Suprapubic skin (tissue), 4 donors: ENCODE data around the gene CASP3. TPM values are rescaled to one million over a fixed set of nuclear protein-coding genes. Genes with fewer than 3 reads are reported as not detected.

Experiments used
- DNase-seq, 2 donors: peaks; one replicate each; pipeline ENCODE4 v3.0.0-alpha.2; 2019; ENCODE audit warnings: low spot score in 2 of 2
- H3K27ac ChIP-seq: fragments of 200-600 bp; sonication (generic); one replicate; pipeline ENCODE4 v1.5.1; 2019
- H3K27me3 ChIP-seq: fragments of 200-600 bp; sonication (generic); one replicate; pipeline ENCODE4 v1.5.1; 2019
- H3K36me3 ChIP-seq: fragments of 200-600 bp; sonication (generic); one replicate; pipeline ENCODE4 v1.5.1; 2019
- H3K4me1 ChIP-seq: fragments of 200-600 bp; sonication (generic); one replicate; pipeline ENCODE4 v1.5.1; 2019
- H3K4me3 ChIP-seq: fragments of 200-600 bp; sonication (generic); one replicate; pipeline ENCODE4 v1.5.1; 2019; ENCODE audit warnings: mild to moderate bottlenecking
- H3K9me3 ChIP-seq: fragments of 200-600 bp; sonication (generic); one replicate; pipeline ENCODE4 v1.5.1; 2019
- CTCF ChIP-seq, 2 donors: fragments of 200-600 bp in 1 of 2; fragments of 450-650 bp in 1 of 2; sonication (generic) in 1 of 2; IDR thresholded peaks; one replicate each; pipeline ENCODE4 v1.5.1; 2016 to 2019; ENCODE audit warnings: antibody characterized with exemption in 2 of 2, mild to moderate bottlenecking in 1 of 2, moderate library complexity in 1 of 2
- EP300 ChIP-seq: sonication (generic); formaldehyde crosslinking; IDR thresholded peaks from one replicate; pipeline ENCODE4 v1.6.1; 2017; ENCODE audit warnings: antibody characterized with exemption
- POLR2A ChIP-seq, 2 donors: fragments of 450-650 bp; IDR thresholded peaks; one replicate each; pipeline ENCODE4 v1.6.1; 2017; ENCODE audit warnings: antibody characterized with exemption in 2 of 2, mild to moderate bottlenecking in 2 of 2, moderate library complexity in 2 of 2
- POLR2AphosphoS5 ChIP-seq, 3 donors: sonication (generic); formaldehyde crosslinking; IDR thresholded peaks; one replicate each; pipeline ENCODE4 v1.6.1; 2017; ENCODE audit warnings: antibody characterized with exemption in 3 of 3
- WGBS: methylation state at CpG from one replicate; pipeline ENCODE4 v1.1.5; 2018; 5-methylcytosine and 5-hydroxymethylcytosine counted together
- total RNA-seq, 4 donors: library from RNA; depleted of rRNA; stranded (reverse); fragments of >200 nt; gene quantifications; one replicate each; pipeline ENCODE4 v1.1.0, GENCODE V29; 2016

Gene CASP3
- total RNA-seq, 4 donors from 2014 or later: 13.4 to 16.6 (median 15.0) TPM

DNA sequence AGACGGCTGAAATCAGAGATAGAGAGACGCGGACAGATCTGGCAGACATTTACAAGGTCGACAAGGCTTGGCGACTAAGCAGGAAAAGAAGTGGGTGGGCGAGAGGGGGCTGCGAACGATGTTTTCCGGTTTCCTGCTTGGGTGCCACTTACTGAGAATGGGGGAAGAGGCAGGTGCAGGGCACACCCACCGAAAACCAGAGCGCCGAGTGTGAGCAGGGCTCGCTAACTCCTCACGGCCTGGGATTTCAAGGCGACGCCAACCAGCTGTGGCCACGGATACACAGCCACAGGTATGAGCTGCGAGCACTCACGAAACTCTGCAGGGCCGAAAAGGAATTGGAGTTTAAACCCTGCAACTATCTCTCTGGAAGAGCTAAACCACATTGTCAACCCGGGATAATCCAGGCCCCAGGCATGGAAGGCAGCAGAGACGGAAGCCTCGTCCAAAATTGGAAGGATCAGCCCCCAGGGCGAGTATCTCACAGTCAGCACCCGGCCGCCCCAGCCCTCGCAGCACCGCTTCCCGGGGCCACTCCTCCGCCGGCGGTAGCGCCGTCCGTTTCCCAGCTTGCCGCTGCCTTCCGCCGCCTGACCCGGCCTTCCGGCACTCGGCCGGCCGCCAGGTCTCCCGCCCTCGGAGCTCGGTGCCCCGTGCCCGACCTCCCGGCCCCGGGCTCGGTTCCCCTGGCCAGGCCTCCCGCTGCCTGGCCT lies 778 bp downstream of the CASP3 start:
- TF ChIP-seq POLR2A (IDR thresholded peaks at IDR 0.05) (no peak), POLR2AphosphoS5 (IDR thresholded peaks at IDR 0.05) (peak in 1 of 3 donors; percentile 55), CTCF (IDR thresholded peaks at IDR 0.05) (no peak), EP300 (no peak)
- H3K4me3 ChIP-seq: peak overlapping the region; percentile 99
- H3K36me3 ChIP-seq: peaks cover 8% of the 10 kb centered on the region
- no peaks in the 10 kb centered on the region for H3K9me3 ChIP-seq
- peaks cover 45% of the 10 kb centered on the region for H3K4me1 ChIP-seq
- DNase-seq: peak; percentile 87
- H3K27me3 ChIP-seq: no peaks in the 10 kb centered on the region
- 1% methylated on average over 45 of the region's 52 CpGs for WGBS
- H3K27ac ChIP-seq: peak overlapping the region; percentile 96

- 8% methylated on average over 6 of the region's 6 CpGs for WGBS
- Histone ChIP-seq H3K4me1 (peaks cover 45% of the 10 kb centered on the region), H3K27ac (peak overlapping the region; percentile 96), H3K4me3 (peak overlapping the region; percentile 99), H3K27me3 (no peaks in the 10 kb centered on the region), H3K9me3 (no peaks in the 10 kb centered on the region), H3K36me3 (peaks cover 8% of the 10 kb centered on the region)
- no peak for DNase-seq
- no peak for TF ChIP-seq POLR2A (IDR thresholded peaks at IDR 0.05)
- no peak for TF ChIP-seq CTCF (IDR thresholded peaks at IDR 0.05)
- TF ChIP-seq EP300: no peak
- TF ChIP-seq POLR2AphosphoS5 (IDR thresholded peaks at IDR 0.05): no peak
Measured at GRCh38 chr4:184648054-184648312, 1.3 kb downstream of the CASP3 start.

DNA sequence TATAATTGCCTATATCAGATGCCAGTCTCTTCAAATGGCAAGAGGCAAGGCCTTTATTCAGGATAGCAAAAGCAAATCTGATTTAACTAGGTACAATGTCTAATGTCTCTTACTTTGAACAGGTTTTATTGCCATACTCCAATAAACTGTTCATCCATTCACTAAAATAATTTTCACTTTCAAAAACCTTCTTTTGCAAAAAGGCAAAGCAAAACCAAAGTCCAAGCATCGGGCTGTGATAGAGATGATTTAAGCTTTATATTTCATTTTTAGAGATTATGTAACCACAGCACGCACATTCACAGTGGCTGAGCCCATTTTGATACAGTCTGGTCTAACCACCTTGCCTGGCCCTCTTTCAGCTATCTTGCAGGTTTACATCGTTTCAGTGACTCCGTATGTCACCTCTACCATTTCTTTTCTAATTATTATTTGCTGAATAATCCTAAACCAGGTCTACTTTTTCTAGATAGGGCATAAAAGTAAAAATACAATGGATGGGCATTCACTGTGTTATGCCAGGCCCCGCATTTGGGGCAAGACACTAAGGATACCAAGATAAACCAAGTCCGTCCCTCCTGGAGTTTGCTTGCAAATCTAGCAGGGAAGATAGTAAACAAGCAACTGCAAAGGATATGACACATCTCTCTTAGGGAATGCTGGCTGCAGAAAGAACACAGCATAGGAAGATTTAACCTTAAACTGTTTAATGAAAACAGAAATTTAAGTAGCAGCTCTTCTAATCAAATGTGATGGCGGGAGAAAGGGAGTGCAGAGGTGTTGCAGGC lies 1.8 kb downstream of the CASP3 start:
- H3K27ac ChIP-seq: peak overlapping the region; percentile 96
- WGBS: 50% methylated on average over 7 of the region's 7 CpGs
- TF ChIP-seq EP300 (no peak), CTCF (IDR thresholded peaks at IDR 0.05) (no peak), POLR2A (IDR thresholded peaks at IDR 0.05) (no peak)
- no peaks in the 10 kb centered on the region for H3K9me3 ChIP-seq
- no peak for DNase-seq
- H3K4me3 ChIP-seq: peak overlapping the region; percentile 99
- H3K4me1 ChIP-seq: peaks cover 45% of the 10 kb centered on the region
- H3K27me3 ChIP-seq: no peaks in the 10 kb centered on the region
- peaks cover 8% of the 10 kb centered on the region for H3K36me3 ChIP-seq

DNA sequence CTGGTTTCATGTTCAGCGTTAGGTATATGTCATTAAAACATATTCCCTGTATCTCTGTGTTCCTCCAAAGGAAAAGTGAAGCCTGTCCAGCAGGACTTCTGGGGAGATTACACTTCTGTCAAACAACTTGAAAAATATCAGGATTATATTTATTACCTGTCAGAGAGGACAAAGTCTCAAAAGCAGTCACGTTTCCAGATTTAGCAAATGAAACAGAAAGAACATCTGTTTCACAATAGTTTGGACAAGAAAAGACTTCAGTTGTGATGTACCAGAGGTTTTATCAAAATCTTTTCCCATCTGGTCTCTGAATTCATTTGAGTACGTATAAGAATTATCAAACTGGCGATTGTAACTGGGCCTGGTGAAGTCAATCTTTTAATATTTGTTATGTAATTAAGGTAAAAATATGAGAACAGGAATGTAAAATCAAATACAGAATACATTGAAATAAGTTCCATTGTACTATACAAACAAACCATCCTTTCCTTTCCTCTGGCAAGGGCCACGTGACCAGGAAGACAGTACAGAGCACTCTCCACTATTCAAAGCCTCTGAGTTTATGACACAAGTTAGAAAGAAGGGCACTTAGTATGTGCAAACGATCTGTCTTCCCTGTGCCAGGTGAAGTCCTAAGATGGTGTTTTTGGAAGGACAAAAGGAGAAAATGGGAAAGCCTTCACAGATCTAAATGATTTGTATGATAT lies 3.2 kb downstream of the CASP3 start:
- Histone ChIP-seq H3K36me3 (peaks cover 8% of the 10 kb centered on the region), H3K27ac (no peak overlapping the region), H3K9me3 (no peaks in the 10 kb centered on the region), H3K4me1 (peaks cover 45% of the 10 kb centered on the region), H3K4me3 (no peak overlapping the region), H3K27me3 (no peaks in the 10 kb centered on the region)
- WGBS: 60% methylated on average over 6 of the region's 6 CpGs
- TF ChIP-seq POLR2AphosphoS5 (IDR thresholded peaks at IDR 0.05): no peak
- no peak for TF ChIP-seq EP300
- no peak for TF ChIP-seq CTCF (IDR thresholded peaks at IDR 0.05)
- no peak for TF ChIP-seq POLR2A (IDR thresholded peaks at IDR 0.05)
- DNase-seq: no peak
